AG04449 (cell line): Measurements from ENCODE around the gene ROPN1B.

Experiments
- CTCF ChIA-PET: fragments of 350-600 bp; formaldehyde crosslinking; extraction: SDS; loops from one replicate; lab custom pipeline; 2021; ENCODE audit warnings: antibody characterized with exemption; lab: Yijun Ruan, JAX
- POLR2A ChIA-PET: fragments of 400-600, 350-600 bp; formaldehyde crosslinking; extraction: SDS; loops from one replicate; lab custom pipeline; 2020; ENCODE audit warnings: antibody characterized with exemption, inconsistent platforms; lab: Yijun Ruan, JAX
- DNase-seq: peaks from one replicate; pipeline ENCODE4 v3.0.0-alpha.2; 2010; ENCODE audit warnings: low read depth, low spot score
- H3K4me3 ChIP-seq: 2 replicates; pipeline ENCODE4 v1.5.1; 2011; ENCODE audit warnings: low read depth, mild to moderate bottlenecking, control low read depth, low read length
- CTCF ChIP-seq: IDR thresholded peaks from one replicate; pipeline ENCODE4 v1.5.1; 2011; ENCODE audit warnings: mild to moderate bottlenecking, moderate library complexity, low read length, control low read depth, inconsistent platforms; ENCODE audit not compliant: insufficient read depth; ENCODE audit errors: missing control alignments

Gene ROPN1B

GRCh38 chr3:126029241-126029640, 60.3 kb downstream of the ROPN1B start:
- no peak overlapping the region for H3K4me3 ChIP-seq
- ChIA-PET POLR2A (no interaction called here), CTCF (no interaction called here)
- DNase-seq = no peak
- TF ChIP-seq CTCF = no peak

GRCh38 chr3:126030455-126030854, 61.5 kb downstream of the ROPN1B start:
- TF ChIP-seq CTCF = no peak
- POLR2A ChIA-PET = no interaction called here
- no peak for DNase-seq
- CTCF ChIA-PET = no interaction called here
- no peak overlapping the region for H3K4me3 ChIP-seq

DNA sequence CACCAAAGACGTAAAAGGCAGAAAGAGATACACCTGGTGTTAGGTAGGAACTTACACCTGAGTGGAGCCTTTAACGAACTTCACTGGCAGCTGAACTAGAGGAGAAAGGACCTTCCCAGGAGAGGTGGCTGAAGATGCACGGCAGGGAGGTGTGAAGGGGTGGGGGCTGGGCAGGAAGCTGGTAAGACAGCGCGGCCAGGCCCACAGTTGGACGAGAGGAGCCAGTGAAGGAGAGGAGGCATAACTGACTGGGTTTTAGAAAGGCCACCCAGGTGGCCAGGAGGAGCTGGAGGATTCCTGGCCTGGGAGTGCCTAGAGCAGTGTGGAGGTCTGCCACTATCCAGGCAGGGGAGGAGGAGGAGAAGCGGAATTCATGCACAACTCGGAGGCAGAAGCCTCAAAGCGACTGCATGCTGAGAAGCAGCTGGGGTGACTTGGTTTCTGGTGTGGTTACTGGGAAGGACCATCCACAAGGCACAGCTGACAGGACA, 63.0 kb downstream of the ROPN1B start:
- no peak for DNase-seq
- TF ChIP-seq CTCF = no peak
- POLR2A ChIA-PET = no interaction called here
- CTCF ChIA-PET = interaction anchor here (1.2 kb wide), 1 partner anchor 13 kb away, joined by 4 read pairs; no protein-coding TSS in a partner anchor
- no peak overlapping the region for H3K4me3 ChIP-seq
